ENCODE measurements around the gene FARS2.
"Not testable (repeated sequence)": the region's sequence is repeated elsewhere in the genome, so short reads cannot be mapped to it uniquely, and the experiment has no call there.

Gene FARS2

DNA sequence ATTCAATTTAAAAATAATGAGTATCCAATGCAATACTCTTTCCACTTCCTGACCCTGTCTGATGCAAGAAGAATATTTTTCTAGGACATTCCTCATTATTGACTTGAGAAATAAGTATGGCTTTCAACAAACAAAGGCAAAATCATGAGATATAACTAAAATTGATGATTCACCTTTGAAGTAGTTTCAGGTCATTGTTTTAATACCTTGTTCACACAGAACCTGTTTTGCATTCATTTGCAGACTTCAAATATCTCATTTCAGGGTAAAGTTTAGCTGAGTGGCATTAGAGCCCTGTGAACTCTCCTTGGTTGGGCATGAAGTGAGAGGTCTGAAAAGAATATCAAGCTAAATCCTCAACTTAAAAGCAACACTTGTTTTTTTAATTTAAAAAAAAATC lies 436.2 kb downstream of the FARS2 start:
- TF ChIP-seq, protein P1, sequence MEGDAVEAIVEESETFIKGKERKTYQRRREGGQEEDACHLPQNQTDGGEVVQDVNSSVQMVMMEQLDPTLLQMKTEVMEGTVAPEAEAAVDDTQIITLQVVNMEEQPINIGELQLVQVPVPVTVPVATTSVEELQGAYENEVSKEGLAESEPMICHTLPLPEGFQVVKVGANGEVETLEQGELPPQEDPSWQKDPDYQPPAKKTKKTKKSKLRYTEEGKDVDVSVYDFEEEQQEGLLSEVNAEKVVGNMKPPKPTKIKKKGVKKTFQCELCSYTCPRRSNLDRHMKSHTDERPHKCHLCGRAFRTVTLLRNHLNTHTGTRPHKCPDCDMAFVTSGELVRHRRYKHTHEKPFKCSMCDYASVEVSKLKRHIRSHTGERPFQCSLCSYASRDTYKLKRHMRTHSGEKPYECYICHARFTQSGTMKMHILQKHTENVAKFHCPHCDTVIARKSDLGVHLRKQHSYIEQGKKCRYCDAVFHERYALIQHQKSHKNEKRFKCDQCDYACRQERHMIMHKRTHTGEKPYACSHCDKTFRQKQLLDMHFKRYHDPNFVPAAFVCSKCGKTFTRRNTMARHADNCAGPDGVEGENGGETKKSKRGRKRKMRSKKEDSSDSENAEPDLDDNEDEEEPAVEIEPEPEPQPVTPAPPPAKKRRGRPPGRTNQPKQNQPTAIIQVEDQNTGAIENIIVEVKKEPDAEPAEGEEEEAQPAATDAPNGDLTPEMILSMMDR (conservative IDR thresholded peaks at IDR 0.05; ENCODE audit: low read depth, low read length): no peak
- peak; percentile 33 for DNase-seq (ENCODE audit: low read depth)
- no peak overlapping the region for H3K4me3 ChIP-seq (ENCODE audit: low read depth, low read length)

DNA sequence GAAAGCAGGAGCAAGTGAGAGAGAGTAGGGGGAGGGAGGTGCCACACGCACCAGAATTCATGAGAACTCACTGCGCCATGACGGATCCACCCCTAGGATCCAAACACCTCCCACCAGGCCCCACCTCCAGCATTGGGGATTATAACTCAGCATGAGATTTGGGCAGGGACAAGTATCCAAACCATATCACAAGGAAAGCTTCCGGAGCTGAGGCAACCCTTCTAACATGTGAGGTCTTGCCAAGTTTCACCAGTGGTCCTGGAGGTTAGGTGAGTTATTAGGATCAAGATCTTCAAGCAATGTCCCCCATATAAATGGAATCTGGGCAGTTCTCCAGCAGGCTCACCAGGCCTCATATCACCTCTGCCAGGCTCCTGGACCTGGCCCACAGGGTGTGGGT lies 437.0 kb downstream of the FARS2 start:
- no peak overlapping the region for H3K4me3 ChIP-seq (ENCODE audit: low read depth, low read length)
- DNase-seq (ENCODE audit: low read depth): no peak
- TF ChIP-seq, protein P1 (conservative IDR thresholded peaks at IDR 0.05; ENCODE audit: low read depth, low read length): no peak

DNA sequence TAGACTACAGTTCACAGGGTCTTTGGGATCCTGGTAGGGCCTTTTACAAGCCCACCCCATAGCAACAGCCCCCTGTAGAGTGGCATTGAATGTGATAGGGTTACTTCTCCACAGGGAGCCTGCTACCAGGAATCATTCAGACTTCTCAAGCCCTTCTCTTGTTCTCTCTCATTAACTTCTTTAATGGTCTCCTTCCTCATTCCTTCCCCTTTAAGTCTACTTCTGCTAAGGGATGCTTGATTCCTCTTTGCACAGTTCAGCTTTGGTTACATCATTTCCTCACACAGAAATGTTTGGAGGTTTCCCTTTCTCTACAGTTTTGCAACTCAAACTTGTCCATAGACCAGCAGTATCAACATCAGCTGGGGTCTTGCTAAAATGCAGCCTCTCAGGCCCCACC lies 437.8 kb downstream of the FARS2 start:
- not testable (repeated sequence) for H3K4me3 ChIP-seq (ENCODE audit: low read depth, low read length)
- peak; percentile 41 for DNase-seq (ENCODE audit: low read depth)

DNA sequence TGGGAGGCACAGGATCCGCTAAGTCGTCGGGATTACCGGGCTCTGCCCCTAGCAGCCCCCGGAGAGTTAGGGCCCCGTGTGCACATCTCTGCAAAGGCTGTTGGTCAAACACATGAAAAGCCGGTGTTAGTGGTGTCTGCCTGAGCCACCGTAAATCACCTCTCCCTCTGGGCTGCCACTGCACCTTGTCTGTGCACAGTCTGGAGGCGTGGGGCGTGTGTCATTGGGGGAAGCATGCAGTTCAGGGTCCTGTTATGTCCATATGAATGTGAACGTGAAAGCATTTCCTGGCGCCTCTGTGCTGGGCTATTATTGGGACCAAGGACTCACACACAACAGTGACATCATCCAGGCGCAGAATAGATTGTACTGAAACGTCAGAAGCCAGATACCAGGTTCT lies 439.9 kb downstream of the FARS2 start:
- no peak for DNase-seq (ENCODE audit: low read depth)

DNA sequence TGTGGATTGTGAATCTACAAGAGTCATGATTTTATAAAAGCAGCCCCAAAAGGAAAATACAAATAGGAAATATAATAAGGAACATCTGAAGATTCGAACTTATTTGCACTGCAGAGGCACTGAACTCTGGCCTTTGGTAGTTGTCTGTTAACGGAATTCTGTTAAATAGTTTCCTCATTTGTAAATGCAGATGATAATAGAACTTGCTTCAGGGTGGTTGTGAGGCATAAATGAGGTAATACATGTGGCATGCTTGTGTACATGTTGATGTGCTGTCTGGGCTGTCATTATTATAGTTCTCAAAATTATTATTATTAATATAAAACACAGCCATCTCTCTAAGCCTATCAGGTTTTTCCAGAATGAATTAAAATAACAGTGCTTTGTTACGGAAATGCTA lies 443.4 kb downstream of the FARS2 start:
- no peak for DNase-seq (ENCODE audit: low read depth)
- TF ChIP-seq, protein P1 (conservative IDR thresholded peaks at IDR 0.05; ENCODE audit: low read depth, low read length): no peak
- no peak overlapping the region for H3K4me3 ChIP-seq (ENCODE audit: low read depth, low read length)

More for the DNA sequence above, 439.9 kb downstream of the FARS2 start:
- TF ChIP-seq, protein P1 (conservative IDR thresholded peaks at IDR 0.05; ENCODE audit: low read depth, low read length): no peak
- H3K4me3 ChIP-seq (ENCODE audit: low read depth, low read length): no peak overlapping the region

- DNase-seq (ENCODE audit: low read depth): no peak
- TF ChIP-seq, protein P1 (conservative IDR thresholded peaks at IDR 0.05; ENCODE audit: low read depth, low read length): no peak
- no peak overlapping the region for H3K4me3 ChIP-seq (ENCODE audit: low read depth, low read length)
Observed at GRCh38 chr6:5705252-5705651, 443.9 kb downstream of the FARS2 start.

DNA sequence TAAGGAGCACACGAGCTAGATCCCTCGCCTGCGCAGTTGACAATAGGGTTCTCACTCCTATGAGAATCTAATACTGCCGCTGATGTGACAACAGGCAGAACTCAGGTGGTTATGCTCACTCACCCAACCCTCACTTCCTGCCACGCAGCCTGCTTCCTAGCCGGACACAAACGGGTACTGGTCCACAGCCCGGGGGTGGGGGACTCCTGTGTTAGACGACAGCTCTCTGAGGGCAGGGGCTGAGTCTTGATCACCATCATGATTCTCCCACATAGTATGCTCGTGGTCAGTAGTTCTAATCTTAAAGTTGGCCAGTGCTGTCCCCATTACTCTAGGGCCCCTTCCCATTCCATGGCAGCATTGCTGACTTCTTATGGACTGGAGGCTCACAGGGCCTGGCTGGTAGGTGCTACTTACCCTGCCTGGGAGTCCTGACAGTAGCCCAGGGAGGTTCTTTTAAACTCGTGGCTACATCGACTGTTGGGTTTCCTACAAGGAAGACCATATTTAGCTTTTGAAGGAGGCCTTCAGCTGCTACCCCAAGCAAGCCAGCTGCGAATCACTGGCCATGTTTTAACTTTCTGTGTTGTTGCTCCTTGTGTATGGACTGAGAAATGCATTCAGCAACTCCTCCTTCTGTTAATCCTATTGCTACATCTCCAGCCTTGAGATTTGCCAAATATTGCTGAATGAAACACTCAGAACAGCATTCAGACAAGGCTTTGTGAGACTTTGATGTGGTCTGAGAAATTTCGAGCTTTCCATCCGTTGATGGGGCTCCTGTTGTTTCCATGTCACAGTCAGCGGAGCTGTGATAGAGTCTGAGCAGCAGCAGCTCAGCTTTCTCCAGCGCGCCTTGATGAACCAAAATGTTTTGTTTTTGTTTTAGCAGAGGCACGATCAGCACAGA lies 445.1 kb downstream of the FARS2 start:
- no peak overlapping the region for H3K4me3 ChIP-seq (ENCODE audit: low read depth, low read length)
- DNase-seq (ENCODE audit: low read depth): no peak

More for the DNA sequence above, 445.1 kb downstream of the FARS2 start:
- TF ChIP-seq, protein P1 (conservative IDR thresholded peaks at IDR 0.05; ENCODE audit: low read depth, low read length): no peak
